GM19468 (cell line): ENCODE results near the gene FIGLA.
"Not testable (repeated sequence)": the region's sequence is repeated elsewhere in the genome, so short reads cannot be mapped to it uniquely, and the experiment has no call there.

Experiments used
- ATAC-seq: cut with Tn5 transposase; IDR thresholded peaks from one replicate; pipeline ENCODE4 v1.9.1; 2021; ENCODE audit warnings: mild to moderate bottlenecking, moderate library complexity, moderate number of reproducible peaks; ENCODE audit not compliant: unreplicated experiment; ENCODE audit errors: extremely low read depth

The FIGLA gene

DNA sequence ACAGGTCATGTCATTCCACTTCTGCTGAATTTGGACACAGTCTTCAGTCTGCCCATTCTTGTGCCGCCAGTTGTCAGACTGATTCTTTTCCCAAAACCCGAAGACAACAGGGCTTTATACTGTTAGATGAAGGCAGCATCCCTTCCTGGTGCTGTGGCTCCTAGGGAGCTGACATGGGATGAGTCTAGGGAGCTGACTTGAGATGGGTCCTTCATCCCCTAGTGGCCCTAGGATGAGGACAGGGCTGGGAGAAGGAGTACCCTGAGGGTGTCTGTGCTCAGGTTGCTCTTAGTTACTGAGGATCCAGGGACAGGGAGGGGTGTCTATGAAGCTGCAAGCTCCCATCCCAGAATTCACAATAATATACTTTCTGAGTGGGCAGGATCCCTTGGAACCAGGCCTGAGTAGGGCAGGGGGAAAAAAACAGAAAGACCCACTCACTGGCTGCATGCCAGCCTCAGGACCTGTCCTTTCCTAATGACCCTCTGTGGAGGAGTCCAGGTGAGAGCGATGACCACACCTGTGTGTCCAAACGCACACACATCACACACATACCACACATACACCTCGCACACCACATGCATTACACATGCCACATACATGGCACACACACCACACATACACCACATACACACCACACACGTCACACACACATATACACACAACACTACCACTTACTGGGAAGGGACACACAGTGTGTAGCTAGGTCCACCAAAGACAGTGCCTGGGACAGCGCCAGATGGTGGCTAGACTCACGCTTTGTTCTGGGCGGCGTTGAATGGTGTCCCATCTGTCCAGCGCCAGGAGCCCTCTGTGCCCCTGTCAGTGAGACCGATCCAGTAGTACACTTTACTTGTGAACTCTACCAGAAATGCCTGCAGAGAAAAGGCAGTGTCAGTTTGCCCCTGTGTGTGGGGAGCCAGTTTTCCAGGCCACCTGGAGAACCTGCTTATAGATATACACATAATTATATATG, 18.8 kb upstream of the FIGLA start:
- ATAC-seq = no peak

DNA sequence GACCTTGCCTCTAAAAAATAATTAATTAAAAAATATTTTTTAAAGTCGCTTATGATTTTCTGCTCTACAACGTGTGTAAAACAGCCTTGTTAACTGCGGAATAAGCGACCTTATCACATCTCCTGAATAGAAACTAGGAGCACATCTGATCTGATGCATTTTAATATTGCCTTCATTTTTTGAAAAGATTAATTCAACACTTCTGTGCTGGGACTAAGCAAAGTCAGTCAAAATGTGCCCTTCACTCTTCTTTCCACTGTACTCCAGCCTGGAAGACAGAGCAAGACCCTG, 17.3 kb upstream of the FIGLA start:
- ATAC-seq = no peak

DNA sequence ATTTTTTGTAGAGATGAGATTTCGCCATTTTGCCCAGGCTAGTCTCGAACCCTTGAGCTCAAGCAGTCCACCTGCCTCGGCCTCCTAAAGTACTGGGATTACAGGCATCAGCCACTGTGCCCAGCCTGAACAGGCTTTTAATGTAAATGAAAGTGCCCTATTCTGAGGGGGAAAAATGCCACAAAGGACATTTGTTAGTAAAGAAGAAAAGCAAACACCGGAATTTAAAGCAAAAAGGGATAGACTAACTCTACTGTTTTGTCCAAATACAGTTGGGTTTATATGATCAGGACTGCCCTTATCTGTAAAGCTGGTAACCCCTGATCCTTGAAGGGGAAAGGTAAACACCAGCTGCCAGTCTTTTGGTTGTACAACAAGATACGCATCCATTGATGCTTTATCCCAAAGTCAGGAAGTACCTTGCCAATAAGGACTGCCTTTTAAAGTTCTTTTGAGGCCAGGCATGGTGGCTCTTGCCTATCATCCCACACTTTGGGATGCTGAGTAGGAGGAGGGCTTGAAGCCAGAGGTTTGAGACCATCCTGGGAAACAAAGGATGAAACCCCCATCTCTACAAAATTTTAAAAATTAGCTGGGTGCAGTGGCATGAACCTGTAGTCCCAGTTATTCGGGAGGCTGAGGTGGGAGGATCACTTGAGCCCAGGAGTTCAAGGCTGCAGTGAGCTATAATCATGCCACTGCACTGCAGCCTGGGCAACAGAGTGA, 16.8 kb upstream of the FIGLA start:
- no peak for ATAC-seq

DNA sequence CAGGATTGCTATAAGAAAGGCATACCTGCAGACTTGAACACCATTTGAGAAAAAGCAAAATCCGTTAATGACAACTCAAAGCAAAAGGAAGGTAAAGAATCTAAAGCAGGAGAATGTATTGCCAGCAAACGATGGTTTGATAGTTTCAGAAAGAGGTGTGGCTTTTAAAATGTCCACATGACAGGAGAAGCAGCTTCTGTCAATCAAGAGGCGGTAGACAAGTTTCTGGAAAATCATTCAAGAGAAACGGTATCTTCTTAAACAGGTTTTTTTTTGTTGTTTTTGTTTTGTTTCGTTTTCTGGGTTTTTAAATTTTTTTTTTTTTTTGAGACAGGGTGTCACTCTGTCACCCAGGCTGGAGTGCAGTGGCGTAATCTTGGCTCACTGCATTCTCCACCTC, 16.2 kb upstream of the FIGLA start:
- ATAC-seq = no peak

DNA sequence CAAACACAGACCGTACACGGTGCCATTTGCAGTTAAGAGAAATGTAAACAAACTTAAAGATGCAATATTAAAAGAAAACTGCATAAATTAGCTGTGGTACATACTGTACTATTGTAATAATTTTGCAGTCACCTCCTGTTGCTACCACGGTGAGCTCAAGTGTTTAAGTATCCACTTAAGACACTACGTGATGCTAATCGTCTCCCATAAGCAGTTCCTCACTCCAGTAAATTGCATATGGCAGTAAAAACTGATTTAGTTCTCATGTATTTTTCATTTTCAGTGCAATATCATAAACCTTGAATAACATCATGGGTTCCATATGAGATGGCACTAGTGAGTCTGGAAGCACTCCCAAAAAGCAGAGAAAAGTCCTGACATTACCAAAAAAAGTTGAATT, 15.6 kb upstream of the FIGLA start:
- ATAC-seq = no peak

DNA sequence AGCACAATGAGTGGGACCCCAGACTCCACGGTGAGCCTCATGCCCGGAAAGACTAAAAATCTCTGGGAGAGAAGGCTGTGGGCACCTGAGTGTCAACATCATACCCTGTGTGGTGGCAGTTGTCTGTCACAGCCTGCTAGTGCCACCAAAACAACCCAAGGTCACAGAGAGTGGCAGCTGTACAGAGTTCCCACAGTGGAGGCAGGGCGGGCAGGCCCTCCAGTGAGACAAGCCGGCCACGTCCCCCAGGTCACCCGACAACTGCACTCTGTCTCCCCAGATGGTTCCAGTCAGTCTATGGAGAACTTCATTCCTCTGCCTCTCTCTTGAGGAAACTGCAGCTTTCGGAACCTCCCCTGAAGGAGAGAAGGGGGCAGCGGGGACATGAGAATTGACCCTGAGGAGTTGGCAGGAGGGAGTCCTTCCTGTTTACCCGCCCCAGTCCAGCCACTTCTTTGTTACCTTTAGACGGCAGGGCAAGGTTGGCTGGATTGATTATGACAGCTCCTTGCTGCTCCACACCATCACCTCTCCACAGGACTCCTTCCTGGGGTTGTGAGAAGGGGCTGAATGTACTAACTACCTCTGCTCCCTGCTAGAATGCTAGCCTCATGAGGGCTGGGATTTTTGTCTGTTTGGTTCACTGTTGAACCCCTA, 11.3 kb upstream of the FIGLA start:
- no peak for ATAC-seq

DNA sequence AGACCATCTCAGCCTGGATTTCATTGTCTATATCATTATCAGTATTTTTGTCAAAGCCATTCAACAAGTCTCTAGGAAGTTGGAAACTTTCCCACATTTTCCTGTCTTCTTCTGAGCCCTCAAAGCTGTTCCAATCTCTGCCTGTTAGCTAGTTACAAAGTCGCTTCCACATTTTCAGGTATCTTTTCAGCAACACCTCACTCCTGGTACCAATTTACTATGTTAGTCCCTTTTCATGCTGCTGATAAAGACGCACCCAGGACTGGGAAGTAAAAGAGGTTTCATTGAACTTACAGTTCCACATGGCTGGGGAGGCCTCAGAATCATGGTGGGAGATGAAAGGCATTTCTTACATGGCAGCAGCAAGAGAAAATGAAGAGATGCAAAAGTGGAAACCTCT, 9.3 kb upstream of the FIGLA start:
- no peak for ATAC-seq

DNA sequence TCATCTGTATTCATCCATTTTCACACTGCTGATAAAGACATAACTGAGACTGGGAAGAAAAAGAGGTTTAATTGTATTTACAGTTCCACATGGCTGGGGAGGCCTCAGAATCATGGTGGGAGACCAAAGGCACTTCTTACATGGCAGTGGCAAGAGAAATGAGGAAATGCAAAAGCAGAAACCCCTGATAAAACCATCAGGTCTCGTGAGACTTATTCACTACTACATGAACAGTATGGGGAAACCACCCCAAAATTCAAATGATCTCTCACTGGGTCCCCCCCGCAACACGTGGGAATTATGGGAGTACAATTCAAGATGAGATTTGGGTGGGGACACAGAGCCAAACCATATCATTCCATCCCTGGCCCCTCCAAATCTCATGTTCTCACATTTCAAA, 7.6 kb upstream of the FIGLA start:
- not testable (repeated sequence) for ATAC-seq

DNA sequence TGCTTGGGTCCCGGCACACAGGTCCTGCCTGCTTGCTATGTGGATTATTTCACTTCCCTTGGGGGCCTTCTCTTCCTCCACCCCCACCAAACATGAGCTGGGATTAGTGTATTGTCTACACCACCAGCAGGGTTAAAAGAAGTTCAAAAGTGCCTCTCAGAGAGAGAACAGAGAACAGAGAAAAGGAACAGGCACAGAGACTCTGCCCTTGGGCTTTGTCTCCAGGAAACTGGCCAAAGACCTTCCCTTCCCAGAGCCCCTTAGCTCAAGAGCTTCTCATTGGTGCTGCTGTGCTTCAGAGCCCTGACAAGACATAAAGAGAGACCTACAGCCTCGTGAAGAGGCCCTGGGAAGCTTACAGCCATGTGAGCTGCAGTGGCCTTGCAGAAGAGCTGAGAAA, 7.1 kb upstream of the FIGLA start:
- ATAC-seq = no peak

DNA sequence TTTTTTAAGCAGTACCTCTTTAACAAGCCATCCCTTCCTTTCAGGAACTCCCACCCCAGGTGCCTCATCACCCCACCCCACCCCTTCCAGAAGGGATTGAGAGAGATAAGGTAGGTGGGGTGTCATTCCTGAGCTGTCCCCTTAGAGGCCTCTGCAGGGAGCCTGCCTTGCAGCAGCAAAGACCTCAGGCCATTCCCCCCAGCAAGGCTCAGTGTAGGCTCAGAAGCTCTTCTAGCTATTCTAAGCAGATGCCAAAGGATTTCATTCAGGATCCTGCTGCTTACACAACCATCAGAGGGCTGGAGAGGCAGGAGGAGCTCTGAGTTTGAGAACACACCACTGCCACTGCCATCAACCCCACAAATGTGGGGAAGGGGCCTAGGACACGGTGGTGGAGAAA, 5.8 kb upstream of the FIGLA start:
- ATAC-seq = no peak

DNA sequence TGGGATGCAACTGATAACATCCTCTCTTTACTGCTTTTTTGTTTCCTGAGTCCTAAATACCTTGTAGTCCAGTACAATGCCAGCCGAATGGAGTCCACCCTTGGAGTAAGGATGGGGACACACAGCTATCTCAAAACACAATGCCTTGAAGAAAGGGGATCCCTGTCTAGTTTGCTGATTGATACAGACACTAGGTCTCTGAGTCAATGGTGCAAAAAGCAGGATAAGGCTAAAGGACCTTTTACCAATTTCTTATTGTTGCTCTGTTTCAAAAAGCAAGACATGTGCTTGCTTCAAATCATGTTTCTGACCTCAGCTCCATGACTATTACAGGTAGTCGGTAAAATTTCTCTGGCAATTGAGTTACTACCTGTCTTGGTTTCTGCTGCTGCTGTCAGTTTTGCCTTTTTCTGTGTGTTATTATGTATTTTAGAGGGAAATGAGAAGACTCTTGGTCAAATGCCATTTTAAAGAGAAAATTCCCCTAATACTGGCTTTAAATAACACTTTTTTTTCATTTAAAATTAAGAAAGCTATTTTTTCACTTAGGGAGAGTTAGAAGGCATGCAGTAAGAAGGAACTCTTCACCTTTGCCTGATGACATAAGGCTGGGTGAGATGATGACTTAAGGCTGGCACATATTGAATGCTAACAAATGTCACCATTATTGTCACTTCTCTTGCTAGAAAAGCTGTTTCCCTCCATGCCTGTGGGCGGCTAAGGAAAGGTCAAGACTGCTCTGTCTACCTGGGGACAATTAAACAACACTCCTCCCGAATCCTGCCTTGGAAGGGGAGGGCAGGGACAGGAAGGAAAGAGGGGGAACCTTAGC, 4.9 kb upstream of the FIGLA start:
- ATAC-seq = no peak

DNA sequence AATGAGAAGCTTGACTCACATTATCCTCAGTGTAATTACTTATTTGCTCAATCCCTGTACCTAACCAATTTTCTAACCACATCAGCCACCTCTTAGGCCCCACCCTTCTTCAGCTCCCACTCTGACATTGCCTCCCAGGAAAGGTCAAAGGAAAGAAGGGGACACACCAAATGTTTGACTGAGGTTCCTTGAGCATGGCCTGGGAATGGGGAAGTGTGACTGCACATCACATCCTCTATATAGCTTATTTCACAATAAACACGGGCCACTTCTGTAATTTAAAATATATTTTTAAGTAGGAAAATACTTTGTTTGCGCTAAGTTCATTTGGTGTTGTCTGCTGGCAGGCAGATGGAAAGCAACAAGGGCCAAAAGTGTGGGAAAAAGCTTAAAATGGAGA, 3.0 kb upstream of the FIGLA start:
- ATAC-seq = no peak

DNA sequence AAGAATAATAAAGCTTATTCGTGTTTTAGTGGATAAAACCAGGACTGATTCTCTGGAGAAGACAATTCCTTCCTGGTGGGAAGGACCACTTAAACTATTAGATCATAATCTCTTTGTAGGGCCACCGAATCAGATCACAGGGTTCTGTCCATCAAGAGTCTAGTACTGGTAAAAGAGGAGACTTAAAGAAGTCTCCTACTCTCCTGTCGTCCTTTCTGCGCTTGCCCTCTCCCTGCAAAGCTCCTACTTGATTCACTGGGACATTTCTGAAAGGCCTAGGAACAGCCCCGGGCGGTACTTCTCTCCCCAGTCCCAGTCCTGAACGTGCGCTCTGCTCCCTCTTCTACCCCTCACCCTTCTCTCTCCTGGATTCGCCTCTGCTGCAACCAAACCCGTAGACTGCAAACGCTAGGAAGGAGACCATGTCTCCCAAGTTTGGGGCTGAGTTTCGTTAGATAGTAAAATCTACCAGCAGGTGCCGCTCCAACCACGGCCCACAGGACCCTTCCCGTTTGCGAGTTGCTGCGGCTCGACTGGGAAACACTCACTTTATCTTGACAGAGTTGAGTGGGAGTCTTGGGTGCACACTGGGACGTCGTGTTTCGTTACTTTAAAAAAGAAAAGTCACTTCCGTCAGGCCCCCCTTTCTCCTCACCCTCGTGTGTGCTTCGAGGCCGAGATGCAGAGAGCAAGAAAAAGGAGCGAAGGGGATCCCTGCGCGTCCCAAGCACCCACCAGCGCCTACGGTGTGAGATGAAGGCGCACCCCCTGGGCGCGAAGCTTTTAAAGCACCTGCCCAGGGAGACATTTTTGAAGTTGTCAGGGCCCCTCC, 923 bp downstream of the FIGLA start:
- no peak for ATAC-seq

DNA sequence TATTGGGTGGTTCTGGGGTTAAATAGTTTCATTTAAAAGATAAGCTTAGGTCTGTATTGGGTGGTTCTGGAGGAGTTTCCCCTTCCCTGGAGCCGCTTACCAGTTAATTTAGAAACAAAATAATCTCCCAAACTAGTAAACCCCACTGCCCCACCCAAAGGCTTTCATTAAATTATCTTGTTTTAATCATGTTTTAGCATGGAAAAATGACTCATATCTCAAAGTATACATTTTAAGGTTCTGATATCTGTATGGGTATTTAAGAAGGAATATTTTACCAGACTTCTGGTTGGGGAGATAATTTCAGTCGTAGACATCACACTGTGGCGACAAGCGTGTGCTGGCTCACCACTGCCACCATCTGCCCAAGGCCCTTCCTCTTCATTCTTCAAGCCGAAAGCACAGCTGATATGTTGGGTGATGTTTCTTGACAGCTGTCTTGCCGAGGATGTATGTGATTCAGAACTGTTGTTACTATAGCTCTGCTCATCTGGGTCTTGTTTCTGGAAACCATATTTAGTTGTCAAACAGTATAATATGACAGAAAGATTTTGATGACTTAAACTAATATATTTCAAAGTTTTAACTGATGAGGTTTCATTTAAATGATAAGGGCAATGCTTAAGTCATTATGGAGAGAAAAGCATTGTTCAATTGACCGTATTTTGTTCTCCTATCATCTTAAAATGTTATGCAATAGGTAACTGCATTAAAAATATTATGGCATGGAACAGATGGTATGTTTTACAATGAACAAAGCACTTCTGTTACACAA, 5.1 kb downstream of the FIGLA start:
- ATAC-seq = no peak

DNA sequence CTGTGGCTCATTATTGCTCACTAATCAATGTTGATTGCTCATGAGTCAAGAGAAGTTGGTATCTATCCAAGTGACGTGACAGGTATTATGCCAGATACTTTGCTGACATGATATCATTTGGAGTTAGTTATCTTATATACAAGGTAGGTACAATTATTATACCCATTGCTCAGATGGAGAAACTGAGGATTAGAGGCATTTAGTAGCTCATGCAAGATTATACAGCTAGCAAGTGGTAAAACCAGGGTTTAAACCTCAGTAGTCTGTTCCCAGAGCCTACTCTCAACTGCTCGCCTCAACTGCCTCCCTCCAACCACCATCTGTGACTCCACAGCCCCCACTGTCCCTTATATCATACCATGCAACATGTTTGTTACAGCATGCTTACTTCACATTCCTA, 6.1 kb downstream of the FIGLA start:
- ATAC-seq = no peak

DNA sequence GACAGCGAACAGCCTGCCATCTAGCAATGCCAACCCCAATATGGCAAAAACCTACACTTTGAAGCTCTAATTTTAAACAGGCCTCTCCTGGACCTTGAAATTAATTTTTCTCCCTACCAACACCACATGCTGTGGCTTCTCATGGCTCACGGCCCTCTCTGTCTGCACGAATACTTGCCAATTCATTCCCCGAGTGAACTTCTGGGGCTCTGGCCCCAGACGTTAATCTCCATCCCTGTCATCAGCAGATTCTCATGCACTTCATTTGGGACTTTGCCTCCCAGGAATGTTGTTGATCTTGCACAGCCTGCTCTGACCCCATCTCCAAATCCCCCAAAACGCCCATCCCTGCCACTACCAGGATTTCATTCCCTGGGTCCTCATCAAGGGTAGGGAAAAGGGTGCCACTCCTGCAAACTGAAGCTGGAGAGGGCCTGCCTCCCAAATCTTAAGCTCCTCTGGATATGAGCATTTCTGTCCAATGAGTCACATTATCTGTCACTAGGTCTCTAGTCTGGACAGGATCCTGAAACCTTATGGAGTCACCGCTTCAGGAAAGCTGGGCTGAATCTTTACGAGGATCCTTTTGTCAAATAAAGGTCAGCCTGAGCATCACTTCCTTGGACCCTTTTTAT, 10.4 kb downstream of the FIGLA start:
- no peak for ATAC-seq

DNA sequence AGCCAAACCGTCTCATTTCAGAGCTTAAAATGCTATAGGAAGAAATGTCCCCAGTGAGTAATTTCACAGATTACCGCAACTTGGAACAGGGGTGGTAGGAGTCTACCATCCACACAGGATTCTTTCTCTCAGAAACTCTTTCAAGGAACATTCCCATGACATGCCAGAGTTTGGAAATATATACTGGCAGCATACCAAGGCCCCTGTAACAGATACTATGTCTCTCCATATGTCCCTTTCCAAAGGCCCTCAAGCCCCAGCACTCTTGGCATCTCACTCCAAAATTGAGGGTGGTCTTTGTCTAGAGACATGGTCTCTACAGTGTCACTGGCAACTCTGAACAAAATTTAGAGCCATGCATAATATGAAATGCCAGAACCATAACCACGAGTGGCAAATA, 11.0 kb downstream of the FIGLA start:
- ATAC-seq = no peak

DNA sequence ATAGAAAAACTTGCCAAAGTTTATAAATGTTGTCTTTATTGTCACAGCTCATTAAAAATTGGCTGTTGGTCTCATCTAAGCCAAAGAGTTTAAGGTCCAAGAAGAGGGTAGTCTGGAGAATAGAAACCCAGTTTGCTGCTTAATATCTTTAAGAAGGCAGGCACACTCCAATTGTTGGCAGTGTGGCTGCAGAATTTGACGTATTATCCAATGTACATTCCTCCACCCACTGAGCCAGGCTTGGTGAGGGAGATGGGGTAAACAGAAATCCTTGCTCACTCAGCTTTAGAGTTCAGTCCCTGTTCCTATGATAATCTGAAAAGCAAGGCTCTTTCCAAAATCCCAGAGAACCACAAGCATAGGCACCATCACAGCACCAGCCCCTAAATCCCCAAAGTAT, 11.8 kb downstream of the FIGLA start:
- no peak for ATAC-seq
